ENCODE results near the gene ZNHIT2. TPM values are rescaled to one million over a fixed set of nuclear protein-coding genes. Genes with fewer than 3 reads are reported as not detected.
A peak's percentile ranks its signal among the peaks of the same experiment; 100 is the strongest.

The ZNHIT2 gene
- total and polyA plus RNA-seq, 4 donors = 3.4 to 12.9 (median 5.8) TPM

DNA sequence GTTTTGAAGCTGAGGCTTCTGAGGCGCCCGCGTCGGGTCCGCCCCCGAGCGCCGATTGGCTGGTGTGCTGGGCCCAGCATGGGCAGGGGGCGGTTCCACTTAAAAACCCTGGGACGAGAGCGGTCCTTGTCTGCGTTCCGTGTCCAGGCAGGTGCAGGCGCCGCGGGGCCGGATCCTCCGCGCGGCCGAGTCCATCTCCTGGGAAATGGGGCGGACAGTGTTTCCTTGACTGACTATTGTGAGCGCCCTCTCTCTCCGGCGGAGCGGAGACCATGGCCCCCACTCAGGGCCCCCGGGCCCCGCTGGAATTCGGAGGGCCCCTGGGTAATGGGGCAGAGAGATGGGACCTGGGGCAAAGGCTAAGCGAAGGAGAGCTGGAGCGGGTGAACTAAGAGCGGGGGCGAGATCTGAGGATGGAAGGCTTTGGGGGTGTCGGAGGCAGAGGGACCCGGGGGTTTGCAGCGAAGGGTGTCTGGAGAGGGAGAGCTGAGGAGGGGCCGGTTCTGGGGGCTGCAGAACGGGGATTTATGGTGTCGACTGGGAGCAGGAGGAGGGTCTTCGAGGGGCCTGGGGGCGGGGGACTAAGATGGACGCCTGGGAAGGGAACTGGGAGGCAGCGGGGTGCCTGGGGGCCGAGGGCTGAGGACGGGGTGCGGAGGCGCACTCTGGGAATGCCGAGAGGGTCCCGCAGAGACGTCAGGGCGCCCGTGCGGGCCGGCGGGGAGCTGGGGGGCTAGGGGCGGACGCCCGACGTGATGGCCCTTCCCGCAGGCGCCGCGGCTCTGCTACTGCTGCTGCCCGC, 5.6 kb downstream of the ZNHIT2 start, which contains the start of gene TM7SF2:
TSS of gene TM7SF2 (plus strand) at position 129 of the 802 bp plus-strand sequence. CDS start at position 273, 144 bp downstream.
- Histone ChIP-seq H3K36me3 (ENCODE audit: control insufficient read depth in 1 of 2, insufficient read depth in 2 of 2, low read length in 1 of 2) (peaks cover 0 to 4% of the 10 kb centered on the region in 2 donors), H3K27me3 (ENCODE audit: control insufficient read depth in 1 of 2, insufficient read depth in 2 of 2, low read length in 1 of 2) (no peaks in the 10 kb centered on the region), H3K27ac (ENCODE audit: low read depth in 1 of 2, low read length in 2 of 2) (peak within 1 kb of the TSS in 1 of 2 donors; percentile 28), H3K4me1 (ENCODE audit: control insufficient read depth in 1 of 2, insufficient read depth in 2 of 2, low read length in 2 of 2) (no peaks in the 10 kb centered on the region), H3K4me3 (ENCODE audit: low read length in 2 of 2) (peak within 1 kb of the TSS in 1 of 2 donors; percentile 4), H3K9me3 (ENCODE audit: control insufficient read depth, low read length) (no peaks in the 10 kb centered on the region)
- ATAC-seq (ENCODE audit: low FRiP score) (peak; percentile 91), DNase-seq (peak; percentile 97 to 99)
- WGBS, 2 donors = 0 to 1% methylated on average over 54 to 64 of the region's 64 CpGs
- intact Hi-C loops (cut with DNase I) = no loop called here

DNA sequence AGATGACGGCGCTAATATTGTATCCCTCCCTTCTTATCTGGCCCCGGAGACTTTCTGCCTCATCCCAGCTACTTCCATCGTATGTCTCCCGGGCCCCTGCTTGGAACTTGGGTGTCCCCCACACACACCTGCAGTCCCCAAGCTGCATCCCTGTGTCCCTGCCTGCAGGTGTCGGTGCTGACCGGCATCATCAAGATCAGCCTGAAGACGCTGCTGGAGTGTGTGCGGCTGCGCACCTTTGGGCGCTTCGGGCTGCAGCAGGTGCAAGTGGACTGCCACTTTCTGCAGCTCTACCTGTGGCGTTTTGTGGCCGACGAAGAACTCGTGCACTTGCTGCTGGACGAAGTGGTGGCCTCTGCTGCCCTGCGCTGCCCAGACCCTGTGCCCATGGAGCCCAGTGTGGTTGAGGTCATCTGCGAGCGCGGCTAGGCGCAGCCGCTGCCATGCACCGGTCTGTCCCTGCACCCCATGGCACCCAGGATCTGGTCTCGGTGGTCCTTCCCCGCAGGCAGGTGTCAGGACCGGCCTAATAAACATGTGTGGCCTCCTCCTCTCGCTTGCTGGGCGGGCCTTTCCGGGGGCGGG, 6.2 kb downstream of the ZNHIT2 start:
- no peak for DNase-seq
- H3K36me3 ChIP-seq (ENCODE audit: control insufficient read depth in 1 of 2, insufficient read depth in 2 of 2, low read length in 1 of 2) = peaks cover 0 to 4% of the 10 kb centered on the region in 2 donors
- H3K27ac ChIP-seq (ENCODE audit: low read depth in 1 of 2, low read length in 2 of 2) = no peak overlapping the region
- no peak overlapping the region for H3K4me3 ChIP-seq (ENCODE audit: low read length in 2 of 2)
- no peaks in the 10 kb centered on the region for H3K4me1 ChIP-seq (ENCODE audit: control insufficient read depth in 1 of 2, insufficient read depth in 2 of 2, low read length in 2 of 2)
- ATAC-seq (ENCODE audit: low FRiP score) = no peak
- H3K27me3 ChIP-seq (ENCODE audit: control insufficient read depth in 1 of 2, insufficient read depth in 2 of 2, low read length in 1 of 2) = no peaks in the 10 kb centered on the region
- intact Hi-C loops (cut with DNase I) = no loop called here
- H3K9me3 ChIP-seq (ENCODE audit: control insufficient read depth, low read length) = no peaks in the 10 kb centered on the region
- WGBS, 2 donors = 61 to 63% methylated on average over 31 of the region's 31 CpGs

DNA sequence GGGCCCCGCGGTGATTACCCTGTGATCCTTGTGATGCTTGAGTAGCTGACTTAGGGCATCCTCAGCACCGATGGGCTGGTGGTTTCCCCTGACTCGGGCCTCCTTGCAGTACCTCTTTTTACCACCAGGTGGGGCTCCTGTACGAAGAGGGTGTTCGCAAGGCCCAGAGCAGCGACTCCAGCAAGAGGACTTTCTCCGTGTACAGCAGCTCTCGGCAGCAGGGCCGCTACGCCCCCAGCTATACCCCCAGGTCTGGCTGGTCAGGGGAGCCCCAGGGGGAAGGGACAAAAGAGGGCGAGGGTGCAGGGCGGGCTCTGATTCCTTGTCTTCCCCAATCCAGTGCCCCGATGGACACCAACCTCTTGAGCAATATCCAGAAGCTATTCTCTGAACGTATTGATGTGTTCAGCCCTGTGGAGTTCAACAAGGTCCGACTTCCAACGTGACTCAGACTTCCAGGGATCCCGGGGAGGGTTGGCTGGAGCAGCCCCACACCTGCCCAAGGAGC, 7.1 kb downstream of the ZNHIT2 start:
- H3K9me3 ChIP-seq (ENCODE audit: control insufficient read depth, low read length) = no peaks in the 10 kb centered on the region
- no peaks in the 10 kb centered on the region for H3K27me3 ChIP-seq (ENCODE audit: control insufficient read depth in 1 of 2, insufficient read depth in 2 of 2, low read length in 1 of 2)
- H3K27ac ChIP-seq (ENCODE audit: low read depth in 1 of 2, low read length in 2 of 2) = peak overlapping the region in 1 of 2 donors; percentile 28
- H3K4me3 ChIP-seq (ENCODE audit: low read length in 2 of 2) = no peak overlapping the region
- ATAC-seq (ENCODE audit: low FRiP score) (peak; percentile 81), DNase-seq (peak; percentile 90 to 96)
- intact Hi-C loops (cut with DNase I) = no loop called here
- H3K4me1 ChIP-seq (ENCODE audit: control insufficient read depth in 1 of 2, insufficient read depth in 2 of 2, low read length in 2 of 2) = no peaks in the 10 kb centered on the region
- peaks cover 0 to 4% of the 10 kb centered on the region in 2 donors for H3K36me3 ChIP-seq (ENCODE audit: control insufficient read depth in 1 of 2, insufficient read depth in 2 of 2, low read length in 1 of 2)
- WGBS, 2 donors = 8 to 12% methylated on average over 18 of the region's 18 CpGs

DNA sequence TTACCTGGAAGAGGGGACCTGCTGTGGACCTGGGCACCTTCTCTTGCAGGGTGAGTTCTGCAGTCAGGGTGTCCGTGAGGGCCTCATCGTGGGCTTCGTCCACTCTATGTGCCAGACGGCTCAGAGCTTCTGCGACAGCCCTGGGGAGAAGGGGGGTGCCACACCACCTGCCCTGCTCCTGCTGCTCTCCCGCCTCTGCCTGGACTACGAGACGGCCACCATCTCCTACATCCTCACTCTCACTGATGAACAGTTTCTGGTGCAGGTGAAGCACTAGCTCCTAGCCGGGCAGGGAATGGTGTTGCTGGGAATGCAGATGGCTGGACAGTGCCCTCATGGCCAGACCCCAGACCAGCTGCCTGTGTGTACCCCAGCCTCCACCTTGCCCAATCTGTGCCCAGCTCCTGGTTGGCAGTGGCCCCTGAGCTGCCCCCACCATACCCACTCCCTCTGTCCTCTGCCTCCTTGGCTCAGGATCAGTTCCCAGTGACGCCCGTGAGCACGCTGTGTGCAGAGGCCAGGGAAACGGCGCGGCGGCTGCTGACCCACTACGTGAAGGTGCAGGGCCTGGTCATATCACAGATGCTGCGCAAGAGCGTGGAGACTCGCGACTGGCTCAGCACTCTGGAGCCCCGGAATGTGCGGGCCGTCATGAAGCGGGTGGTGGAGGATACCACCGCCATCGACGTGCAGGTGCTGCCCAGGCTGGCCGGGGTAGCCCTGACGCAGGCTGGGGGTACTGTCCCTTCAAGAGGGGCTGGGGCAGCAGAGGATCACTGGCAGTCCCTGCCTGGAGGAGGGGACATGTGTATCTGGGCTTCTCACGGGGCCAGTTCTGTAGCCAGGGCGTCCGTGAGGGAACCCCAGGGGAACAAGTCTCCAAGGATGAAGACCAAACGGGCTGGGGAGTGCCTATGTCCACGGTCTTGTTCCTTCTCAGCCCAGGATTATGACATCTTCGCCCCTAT, 8.0 kb downstream of the ZNHIT2 start:
- Histone ChIP-seq H3K9me3 (ENCODE audit: control insufficient read depth, low read length) (no peaks in the 10 kb centered on the region), H3K27ac (ENCODE audit: low read depth in 1 of 2, low read length in 2 of 2) (no peak overlapping the region), H3K4me3 (ENCODE audit: low read length in 2 of 2) (no peak overlapping the region), H3K27me3 (ENCODE audit: control insufficient read depth in 1 of 2, insufficient read depth in 2 of 2, low read length in 1 of 2) (no peaks in the 10 kb centered on the region), H3K4me1 (ENCODE audit: control insufficient read depth in 1 of 2, insufficient read depth in 2 of 2, low read length in 2 of 2) (no peaks in the 10 kb centered on the region), H3K36me3 (ENCODE audit: control insufficient read depth in 1 of 2, insufficient read depth in 2 of 2, low read length in 1 of 2) (peaks cover 0 to 4% of the 10 kb centered on the region in 2 donors)
- 86 to 87% methylated on average over 36 of the region's 36 CpGs for WGBS, 2 donors
- DNase-seq (no peak), ATAC-seq (ENCODE audit: low FRiP score) (no peak)
- intact Hi-C loops (cut with DNase I) = no loop called here

DNA sequence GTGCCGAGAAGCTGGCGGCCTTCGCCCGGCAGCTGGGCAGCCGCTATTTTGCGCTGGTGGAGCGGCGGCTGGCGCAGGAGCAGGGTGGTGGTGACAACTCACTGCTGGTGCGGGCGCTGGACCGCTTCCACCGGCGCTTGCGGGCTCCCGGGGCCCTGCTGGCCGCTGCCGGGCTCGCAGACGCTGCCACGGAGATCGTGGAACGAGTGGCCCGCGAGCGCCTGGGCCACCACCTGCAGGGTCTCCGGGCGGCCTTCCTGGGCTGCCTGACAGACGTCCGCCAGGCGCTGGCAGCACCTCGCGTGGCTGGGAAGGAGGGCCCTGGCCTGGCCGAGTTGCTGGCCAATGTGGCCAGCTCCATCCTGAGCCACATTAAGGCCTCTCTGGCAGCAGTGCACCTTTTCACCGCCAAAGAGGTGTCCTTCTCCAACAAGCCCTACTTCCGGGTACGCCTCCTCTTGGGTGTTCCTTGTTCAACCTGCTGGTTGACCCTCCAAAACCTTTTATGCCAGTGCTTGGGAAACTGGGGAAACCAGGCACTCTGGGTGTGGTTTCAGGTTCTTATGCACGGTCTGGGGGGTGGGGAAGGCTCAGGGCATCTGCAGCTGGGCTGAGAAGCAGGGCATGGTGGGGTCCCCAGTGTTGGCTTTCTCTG, 8.9 kb downstream of the ZNHIT2 start:
- 92 to 93% methylated on average over 38 of the region's 38 CpGs for WGBS, 2 donors
- no peak for ATAC-seq (ENCODE audit: low FRiP score)

DNA sequence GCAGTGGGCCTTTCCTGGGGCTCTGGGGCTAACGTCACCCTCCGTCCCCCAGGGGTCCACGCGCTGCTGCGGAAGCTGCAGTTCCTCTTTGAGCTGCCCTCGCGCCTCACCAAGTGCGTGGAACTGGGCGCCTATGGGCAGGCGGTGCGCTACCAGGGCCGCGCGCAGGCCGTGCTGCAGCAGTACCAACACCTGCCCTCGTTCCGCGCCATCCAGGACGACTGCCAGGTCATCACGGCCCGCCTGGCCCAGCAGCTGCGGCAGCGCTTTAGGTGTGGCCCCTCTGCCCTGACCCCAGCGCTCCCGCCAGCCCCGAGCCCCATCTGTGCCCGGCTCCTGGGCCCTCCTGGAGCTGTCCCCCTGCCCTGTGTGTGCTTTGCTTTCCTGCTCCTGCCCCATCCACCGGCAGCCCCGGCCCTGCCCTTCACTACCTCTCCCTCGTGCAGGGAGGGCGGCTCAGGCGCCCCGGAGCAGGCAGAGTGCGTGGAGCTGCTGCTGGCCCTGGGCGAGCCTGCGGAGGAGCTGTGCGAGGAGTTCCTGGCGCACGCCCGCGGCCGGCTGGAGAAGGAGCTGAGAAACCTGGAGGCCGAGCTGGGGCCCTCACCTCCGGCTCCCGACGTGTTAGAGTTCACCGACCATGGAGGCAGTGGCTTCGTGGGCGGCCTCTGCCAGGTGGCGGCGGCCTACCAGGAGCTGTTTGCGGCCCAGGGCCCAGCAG, 9.6 kb downstream of the ZNHIT2 start:
- 92 to 94% methylated on average over 50 to 52 of the region's 52 CpGs for WGBS, 2 donors
- no peaks in the 10 kb centered on the region for H3K9me3 ChIP-seq (ENCODE audit: control insufficient read depth, low read length)
- DNase-seq (no peak), ATAC-seq (ENCODE audit: low FRiP score) (no peak)
- H3K36me3 ChIP-seq (ENCODE audit: control insufficient read depth in 1 of 2, insufficient read depth in 2 of 2, low read length in 1 of 2) = peaks cover 0 to 4% of the 10 kb centered on the region in 2 donors
- H3K27ac ChIP-seq (ENCODE audit: low read depth in 1 of 2, low read length in 2 of 2) = no peak overlapping the region
- H3K4me1 ChIP-seq (ENCODE audit: control insufficient read depth in 1 of 2, insufficient read depth in 2 of 2, low read length in 2 of 2) = no peaks in the 10 kb centered on the region
- no peaks in the 10 kb centered on the region for H3K27me3 ChIP-seq (ENCODE audit: control insufficient read depth in 1 of 2, insufficient read depth in 2 of 2, low read length in 1 of 2)
- intact Hi-C loops (cut with DNase I) = no loop called here
- no peak overlapping the region for H3K4me3 ChIP-seq (ENCODE audit: low read length in 2 of 2)

More for the DNA sequence above, 8.9 kb downstream of the ZNHIT2 start:
- Histone ChIP-seq H3K27ac (ENCODE audit: low read depth in 1 of 2, low read length in 2 of 2) (no peak overlapping the region), H3K36me3 (ENCODE audit: control insufficient read depth in 1 of 2, insufficient read depth in 2 of 2, low read length in 1 of 2) (peaks cover 0 to 4% of the 10 kb centered on the region in 2 donors), H3K4me3 (ENCODE audit: low read length in 2 of 2) (no peak overlapping the region), H3K9me3 (ENCODE audit: control insufficient read depth, low read length) (no peaks in the 10 kb centered on the region), H3K27me3 (ENCODE audit: control insufficient read depth in 1 of 2, insufficient read depth in 2 of 2, low read length in 1 of 2) (no peaks in the 10 kb centered on the region), H3K4me1 (ENCODE audit: control insufficient read depth in 1 of 2, insufficient read depth in 2 of 2, low read length in 2 of 2) (no peaks in the 10 kb centered on the region)
- intact Hi-C loops (cut with DNase I) = no loop called here
- DNase-seq = no peak

GRCh38 chr11:65107078-65107477, 10.4 kb downstream of the ZNHIT2 start:
- no peaks in the 10 kb centered on the region for H3K4me1 ChIP-seq (ENCODE audit: control insufficient read depth in 1 of 2, insufficient read depth in 2 of 2, low read length in 2 of 2)

More at GRCh38 chr11:65107078-65107477, 10.4 kb downstream of the ZNHIT2 start:
- H3K27me3 ChIP-seq (ENCODE audit: control insufficient read depth in 1 of 2, insufficient read depth in 2 of 2, low read length in 1 of 2) = no peaks in the 10 kb centered on the region
- H3K4me3 ChIP-seq (ENCODE audit: low read length in 2 of 2) = no peak overlapping the region
- intact Hi-C loops (cut with DNase I) = no loop called here
- WGBS, 2 donors = 93 to 96% methylated on average over 14 to 15 of the region's 15 CpGs
- H3K9me3 ChIP-seq (ENCODE audit: control insufficient read depth, low read length) = no peaks in the 10 kb centered on the region
- H3K27ac ChIP-seq (ENCODE audit: low read depth in 1 of 2, low read length in 2 of 2) = no peak overlapping the region
- H3K36me3 ChIP-seq (ENCODE audit: control insufficient read depth in 1 of 2, insufficient read depth in 2 of 2, low read length in 1 of 2) = peaks cover 0 to 4% of the 10 kb centered on the region in 2 donors
- no peak for DNase-seq
- no peak for ATAC-seq (ENCODE audit: low FRiP score)
